GM13976 (cell line): ENCODE results near the gene AATK.

ENCODE experiments used
- DNase-seq: peaks from one replicate; pipeline ENCODE4 v3.0.0; 2012; ENCODE audit warnings: low spot score
- CTCF ChIP-seq: IDR thresholded peaks from 2 replicates; pipeline ENCODE4 v1.5.1; 2012; ENCODE audit warnings: borderline replicate concordance, mild to moderate bottlenecking; ENCODE audit not compliant: insufficient read depth; ENCODE audit errors: extremely low read depth, missing control alignments, control extremely low read depth
- in situ Hi-C: fragments of 300-500 bp; cut with MboI; formaldehyde crosslinking; loops from one replicate; pipeline ENCODE4 v1.12.0; 2022; ENCODE audit warnings: low sequenced_read_pairs, mixed read lengths, inconsistent platforms; ENCODE audit not compliant: unreplicated experiment

Gene AATK

GRCh38 chr17:81171941-81172340, 5.9 kb upstream of the AATK start:
- no peak for TF ChIP-seq CTCF
- no peak for DNase-seq
- in situ Hi-C loops = no loop called here

- DNase-seq = no peak
- in situ Hi-C loops = no loop called here
Measured at GRCh38 chr17:81170727-81171494, 4.9 kb upstream of the AATK start.

GRCh38 chr17:81169870-81170309, 3.9 kb upstream of the AATK start:
- DNase-seq = no peak
- in situ Hi-C loops = no loop called here
- no peak for TF ChIP-seq CTCF

More at GRCh38 chr17:81170727-81171494, 4.9 kb upstream of the AATK start:
- no peak for TF ChIP-seq CTCF

GRCh38 chr17:81167638-81168037, 1.6 kb upstream of the AATK start:
- in situ Hi-C loops = no loop called here

GRCh38 chr17:81167194-81167524, 1.1 kb upstream of the AATK start:
- no peak for DNase-seq
- no peak for TF ChIP-seq CTCF
- in situ Hi-C loops = no loop called here

More at GRCh38 chr17:81167638-81168037, 1.6 kb upstream of the AATK start:
- DNase-seq = no peak
- no peak for TF ChIP-seq CTCF

GRCh38 chr17:81165246-81166032, 582 bp downstream of the AATK start, which contains the start of gene PVALEF:
TSS of gene PVALEF (plus strand) at chr17:81165507. CDS start at chr17:81181227, 15,720 bp downstream.
- no peak for DNase-seq
- TF ChIP-seq CTCF = no peak
- in situ Hi-C loops = no loop called here
